ENCODE data around the gene MEX3D. TPM values are rescaled to one million over a fixed set of nuclear protein-coding genes. Genes with fewer than 3 reads are reported as not detected.

MEX3D gene
- total RNA-seq, 1 experiment from 2014 or later = 70.4 TPM

DNA sequence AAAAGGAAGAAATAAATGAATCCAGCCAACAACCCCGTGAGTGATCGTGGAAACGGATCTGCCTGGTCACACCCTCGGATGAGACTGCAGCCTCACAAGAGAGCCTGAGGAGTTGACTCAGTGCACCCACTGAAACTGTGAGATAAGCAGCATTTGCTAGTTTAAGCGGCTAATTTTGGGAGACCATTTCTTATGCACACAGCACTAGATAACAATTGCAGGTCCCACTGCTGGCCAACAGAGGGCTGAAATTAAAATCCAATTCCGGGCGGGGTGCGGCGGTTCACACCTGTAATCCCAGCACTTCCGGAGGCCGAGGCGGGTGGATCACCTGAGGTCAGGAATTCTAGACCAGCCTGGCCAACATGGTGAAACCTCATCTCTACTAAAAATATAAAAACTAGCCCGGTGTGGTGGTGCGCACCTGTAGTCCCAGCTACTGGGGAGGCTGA is 33.5 kb upstream of the MEX3D start:
- Histone ChIP-seq H3K4me1 (ENCODE audit: insufficient read depth, low read length) (no peaks in the 10 kb centered on the region), H3T11ph (ENCODE audit: low read length) (no peak overlapping the region), H3K4me2 (ENCODE audit: insufficient read depth, insufficient read length, low read length) (no peak overlapping the region), H3K56ac (ENCODE audit: insufficient read length, low read depth, low read length) (no peak overlapping the region), H2BK5ac (ENCODE audit: insufficient read length, low read length) (no peak overlapping the region), H3K27me3 (ENCODE audit: insufficient read depth, low read length) (no peaks in the 10 kb centered on the region), H4K5ac (ENCODE audit: insufficient read length, low read depth, low read length) (no peak overlapping the region), H3K4ac (ENCODE audit: low read depth, low read length) (no peak overlapping the region), H3K23ac (ENCODE audit: insufficient read length, low read depth, low read length) (no peak overlapping the region), H2AFZ (ENCODE audit: low read length) (no peak overlapping the region), H2BK12ac (ENCODE audit: insufficient read length, low read depth, low read length) (no peak overlapping the region), H3K9me3 (ENCODE audit: control insufficient read depth, low read depth, low read length) (no peaks in the 10 kb centered on the region), H2AK5ac (ENCODE audit: insufficient read length, low read length) (no peak overlapping the region), H2BK120ac (ENCODE audit: low read depth, low read length, poor library complexity, severe bottlenecking) (no peak overlapping the region), H3K79me1 (ENCODE audit: insufficient read depth, low read depth, low read length, poor library complexity, severe bottlenecking) (peaks cover 4% of the 10 kb centered on the region), H3K9ac (ENCODE audit: extremely low read depth, insufficient read length, low read length) (no peak overlapping the region), H4K20me1 (ENCODE audit: control insufficient read depth, insufficient read depth, insufficient read length) (no peaks in the 10 kb centered on the region), H2BK20ac (ENCODE audit: low read depth, low read length, poor library complexity, severe bottlenecking) (no peak overlapping the region), H3K18ac (ENCODE audit: insufficient read length, low read depth, low read length) (no peak overlapping the region), H3K27ac (ENCODE audit: insufficient read length, low read depth, low read length) (no peak overlapping the region), H4K91ac (ENCODE audit: insufficient read length, low read depth, low read length) (no peak overlapping the region), H3K14ac (ENCODE audit: insufficient read depth, low read length) (no peak overlapping the region), H4K8ac (replicated peaks; ENCODE audit: insufficient read length, low read depth, low read length) (no peak overlapping the region), H3K23me2 (ENCODE audit: insufficient read length, low read depth, low read length, poor library complexity, severe bottlenecking) (peaks cover 9% of the 10 kb centered on the region), H2BK15ac (ENCODE audit: low read depth, low read length) (no peak overlapping the region), H3K79me2 (ENCODE audit: insufficient read depth, low read length) (peaks cover 18% of the 10 kb centered on the region; the same call in 1 of the 2 replicates)
- H3K4me1 Mint-ChIP-seq = peaks cover 11 to 15% of the 10 kb centered on the region in 2 experiments
- H3K4me3 Mint-ChIP-seq = no peak overlapping the region; a peak in 1 of 5 replicates
- H3K9me3 Mint-ChIP-seq = no peaks in the 10 kb centered on the region
- DNase-seq = no peak
- no CpG with 5 or more reads among the region's 14 CpGs for WGBS (ENCODE audit: extremely low coverage, insufficient read length, low lambda C conversion rate)
- peaks cover 15 to 34% (median 32%) of the 10 kb centered on the region in 3 experiments for H3K36me3 Mint-ChIP-seq (ENCODE audit: insufficient read depth in 1 of 3, low read depth in 3 of 3)
- H3K27ac Mint-ChIP-seq = peak overlapping the region in 2 of 3 experiments; percentile 49 to 87; a peak in 3 of 7 replicates
- no peaks in the 10 kb centered on the region; the same call in 1 of the 2 replicates for H3K27me3 Mint-ChIP-seq (ENCODE audit: low read depth)
- TF ChIP-seq, protein P1, sequence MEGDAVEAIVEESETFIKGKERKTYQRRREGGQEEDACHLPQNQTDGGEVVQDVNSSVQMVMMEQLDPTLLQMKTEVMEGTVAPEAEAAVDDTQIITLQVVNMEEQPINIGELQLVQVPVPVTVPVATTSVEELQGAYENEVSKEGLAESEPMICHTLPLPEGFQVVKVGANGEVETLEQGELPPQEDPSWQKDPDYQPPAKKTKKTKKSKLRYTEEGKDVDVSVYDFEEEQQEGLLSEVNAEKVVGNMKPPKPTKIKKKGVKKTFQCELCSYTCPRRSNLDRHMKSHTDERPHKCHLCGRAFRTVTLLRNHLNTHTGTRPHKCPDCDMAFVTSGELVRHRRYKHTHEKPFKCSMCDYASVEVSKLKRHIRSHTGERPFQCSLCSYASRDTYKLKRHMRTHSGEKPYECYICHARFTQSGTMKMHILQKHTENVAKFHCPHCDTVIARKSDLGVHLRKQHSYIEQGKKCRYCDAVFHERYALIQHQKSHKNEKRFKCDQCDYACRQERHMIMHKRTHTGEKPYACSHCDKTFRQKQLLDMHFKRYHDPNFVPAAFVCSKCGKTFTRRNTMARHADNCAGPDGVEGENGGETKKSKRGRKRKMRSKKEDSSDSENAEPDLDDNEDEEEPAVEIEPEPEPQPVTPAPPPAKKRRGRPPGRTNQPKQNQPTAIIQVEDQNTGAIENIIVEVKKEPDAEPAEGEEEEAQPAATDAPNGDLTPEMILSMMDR (conservative IDR thresholded peaks at IDR 0.05) = peak; percentile 53
